ENCODE data around the gene HSPB3. TPM values are rescaled to one million over a fixed set of nuclear protein-coding genes. Genes with fewer than 3 reads are reported as not detected.
"Not testable (repeated sequence)": the region's sequence is repeated elsewhere in the genome, so short reads cannot be mapped to it uniquely, and the experiment has no call there.

Gene HSPB3
- total RNA-seq, 1 donor from 2014 or later = not detected

DNA sequence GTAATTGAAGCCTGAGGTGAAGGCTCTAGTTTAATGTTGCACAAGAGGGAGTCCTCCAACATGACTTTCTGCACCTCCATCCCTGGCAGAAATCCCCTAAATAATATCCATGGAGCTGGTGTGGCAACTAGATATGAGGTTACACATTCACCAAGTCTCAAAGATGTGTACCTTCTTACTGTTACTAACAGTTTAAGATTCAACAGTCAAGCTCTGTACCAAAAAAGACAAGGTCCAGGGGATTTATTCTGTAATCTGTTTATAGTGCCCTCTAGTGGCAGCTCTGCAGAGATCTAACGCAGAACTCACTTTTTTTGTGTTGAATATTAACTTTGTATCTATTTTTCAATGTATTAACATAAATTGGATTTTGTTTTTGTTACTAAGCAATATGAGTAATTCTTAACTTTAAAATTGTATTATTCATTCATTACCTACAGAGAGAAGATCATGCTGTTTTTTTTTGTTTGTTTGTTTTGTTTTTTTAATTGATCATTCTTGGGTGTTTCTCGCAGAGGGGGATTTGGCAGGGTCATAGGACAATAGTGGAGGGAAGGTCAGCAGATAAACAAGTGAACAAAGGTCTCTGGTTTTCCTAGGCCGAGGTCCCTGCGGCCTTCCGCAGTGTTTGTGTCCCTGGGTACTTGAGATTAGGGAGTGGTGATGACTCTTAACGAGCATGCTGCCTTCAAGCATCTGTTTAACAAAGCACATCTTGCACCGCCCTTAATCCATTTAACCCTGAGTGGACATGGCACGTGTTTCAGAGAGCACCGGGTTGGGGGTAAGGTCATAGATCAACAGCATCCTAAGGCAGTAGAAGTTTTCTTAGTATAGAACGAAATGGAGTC lies 35.7 kb upstream of the HSPB3 start:
- not testable (repeated sequence) for H3K27ac ChIP-seq; H3K27me3 ChIP-seq (ENCODE audit: low read depth); DNase-seq; H3K9me3 ChIP-seq; H3K4me3 ChIP-seq; H3K36me3 ChIP-seq; H3K4me1 ChIP-seq
- intact Hi-C loops (cut with DNase I) = loop anchor here (5.0 kb wide), 1 partner anchor 162 kb away; no protein-coding TSS in a partner anchor
- ATAC-seq = peak; percentile 73 to 79
- TF ChIP-seq, protein P1, sequence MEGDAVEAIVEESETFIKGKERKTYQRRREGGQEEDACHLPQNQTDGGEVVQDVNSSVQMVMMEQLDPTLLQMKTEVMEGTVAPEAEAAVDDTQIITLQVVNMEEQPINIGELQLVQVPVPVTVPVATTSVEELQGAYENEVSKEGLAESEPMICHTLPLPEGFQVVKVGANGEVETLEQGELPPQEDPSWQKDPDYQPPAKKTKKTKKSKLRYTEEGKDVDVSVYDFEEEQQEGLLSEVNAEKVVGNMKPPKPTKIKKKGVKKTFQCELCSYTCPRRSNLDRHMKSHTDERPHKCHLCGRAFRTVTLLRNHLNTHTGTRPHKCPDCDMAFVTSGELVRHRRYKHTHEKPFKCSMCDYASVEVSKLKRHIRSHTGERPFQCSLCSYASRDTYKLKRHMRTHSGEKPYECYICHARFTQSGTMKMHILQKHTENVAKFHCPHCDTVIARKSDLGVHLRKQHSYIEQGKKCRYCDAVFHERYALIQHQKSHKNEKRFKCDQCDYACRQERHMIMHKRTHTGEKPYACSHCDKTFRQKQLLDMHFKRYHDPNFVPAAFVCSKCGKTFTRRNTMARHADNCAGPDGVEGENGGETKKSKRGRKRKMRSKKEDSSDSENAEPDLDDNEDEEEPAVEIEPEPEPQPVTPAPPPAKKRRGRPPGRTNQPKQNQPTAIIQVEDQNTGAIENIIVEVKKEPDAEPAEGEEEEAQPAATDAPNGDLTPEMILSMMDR (IDR thresholded peaks at IDR 0.05) = peak; percentile 82

DNA sequence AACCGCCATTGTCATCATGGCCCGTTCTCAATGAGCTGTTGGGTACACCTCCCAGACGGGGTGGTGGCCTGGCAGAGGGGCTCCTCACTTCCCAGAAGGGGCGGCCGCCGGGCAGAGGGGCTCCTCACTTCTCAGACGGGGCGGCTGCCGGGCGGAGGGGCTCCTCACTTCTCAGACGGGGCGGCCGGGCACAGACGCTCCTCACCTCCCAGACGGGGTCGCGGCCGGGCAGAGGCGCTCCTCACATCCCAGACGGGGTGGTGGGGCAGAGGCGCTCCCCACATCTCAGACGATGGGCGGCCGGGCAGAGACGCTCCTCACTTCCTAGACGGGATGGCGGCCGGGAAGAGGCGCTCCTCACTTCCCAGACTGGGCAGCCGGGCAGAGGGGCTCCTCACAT lies 35.0 kb upstream of the HSPB3 start:
- intact Hi-C loops (cut with DNase I) = loop anchor here (5.0 kb wide), 1 partner anchor 163 kb away; no protein-coding TSS in a partner anchor
- not testable (repeated sequence) for DNase-seq, ATAC-seq

DNA sequence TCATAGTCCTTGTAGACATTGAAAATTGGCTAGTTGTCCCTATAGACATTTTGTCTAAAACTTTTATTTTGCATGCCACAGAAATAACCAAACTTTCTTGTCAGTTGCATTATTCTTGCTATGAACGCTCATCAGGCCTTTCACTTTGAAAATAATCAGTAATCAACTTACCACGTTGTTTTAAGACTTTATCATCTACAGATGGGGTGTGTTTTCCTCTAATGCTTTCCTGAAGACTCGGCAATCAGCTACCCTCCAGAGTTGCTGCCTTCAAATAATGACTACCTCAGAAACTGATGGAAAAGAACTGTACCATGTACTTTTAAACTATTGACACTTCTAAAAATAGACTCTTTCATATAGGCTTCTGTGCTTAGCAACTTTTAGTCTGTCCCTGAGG lies 33.5 kb upstream of the HSPB3 start:
- no peak overlapping the region for H3K4me3 ChIP-seq
- H3K9me3 ChIP-seq = no peaks in the 10 kb centered on the region
- intact Hi-C loops (cut with DNase I) = loop anchor here (5.0 kb wide), 1 partner anchor 165 kb away; no protein-coding TSS in a partner anchor
- TF ChIP-seq, protein P1 (IDR thresholded peaks at IDR 0.05) = no peak
- H3K4me1 ChIP-seq = no peaks in the 10 kb centered on the region
- peaks cover 6% of the 10 kb centered on the region for H3K27me3 ChIP-seq (ENCODE audit: low read depth)
- DNase-seq (no peak), ATAC-seq (no peak)
- no peak overlapping the region for H3K27ac ChIP-seq
- no peaks in the 10 kb centered on the region for H3K36me3 ChIP-seq

More for the DNA sequence above, 35.0 kb upstream of the HSPB3 start:
- not testable (repeated sequence) for H3K4me1 ChIP-seq; H3K9me3 ChIP-seq; H3K36me3 ChIP-seq; H3K27ac ChIP-seq; H3K27me3 ChIP-seq (ENCODE audit: low read depth); H3K4me3 ChIP-seq

DNA sequence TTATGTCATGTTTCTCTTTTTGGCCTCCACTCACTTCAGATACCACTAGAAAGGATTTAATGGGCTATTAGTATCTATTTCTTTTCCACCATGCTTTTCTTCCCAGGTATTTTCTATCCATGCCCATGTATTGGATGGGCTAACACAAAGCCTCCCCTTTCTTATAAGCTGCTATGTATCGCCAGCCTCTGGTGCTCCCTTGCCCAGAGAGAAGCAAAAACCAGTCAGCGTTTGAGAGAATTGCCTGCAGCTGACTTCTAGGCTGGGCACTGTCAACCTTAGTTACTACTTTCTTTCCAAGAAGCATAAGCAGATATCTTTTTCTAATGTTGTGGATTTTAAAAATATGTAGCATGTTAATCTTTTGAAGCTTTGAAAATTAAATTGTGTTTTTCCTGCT lies 30.2 kb upstream of the HSPB3 start:
- Histone ChIP-seq H3K27ac (no peak overlapping the region), H3K4me3 (no peak overlapping the region), H3K27me3 (ENCODE audit: low read depth) (peaks cover 7% of the 10 kb centered on the region), H3K36me3 (no peaks in the 10 kb centered on the region), H3K9me3 (no peaks in the 10 kb centered on the region), H3K4me1 (no peaks in the 10 kb centered on the region)
- intact Hi-C loops (cut with DNase I) = no loop called here
- TF ChIP-seq, protein P1 (IDR thresholded peaks at IDR 0.05) = no peak
- ATAC-seq = no peak
- no peak for DNase-seq

DNA sequence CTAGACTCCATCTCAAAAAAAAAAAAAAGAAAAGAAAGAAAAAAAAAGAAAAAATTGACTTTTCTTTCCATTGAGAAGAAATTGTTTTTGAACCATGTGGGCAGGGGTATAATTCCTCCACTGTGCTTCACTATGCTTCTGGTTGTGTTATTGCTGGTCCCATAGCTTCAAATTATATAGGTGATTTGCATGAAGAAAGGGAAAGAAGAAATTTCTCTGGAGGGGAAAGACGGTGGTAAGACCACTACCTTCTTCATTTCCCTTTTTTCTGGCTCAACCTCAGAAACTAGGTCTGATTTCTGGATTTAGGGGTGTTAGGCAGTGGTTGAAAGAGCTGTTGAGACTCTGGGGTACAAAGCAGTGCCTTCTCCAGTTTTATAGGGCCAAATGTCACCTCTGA lies 29.3 kb upstream of the HSPB3 start:
- peaks cover 7% of the 10 kb centered on the region for H3K27me3 ChIP-seq (ENCODE audit: low read depth)
- TF ChIP-seq, protein P1 (IDR thresholded peaks at IDR 0.05) = no peak
- no peak overlapping the region for H3K4me3 ChIP-seq
- H3K36me3 ChIP-seq = no peaks in the 10 kb centered on the region
- ATAC-seq (no peak), DNase-seq (no peak)
- H3K27ac ChIP-seq = no peak overlapping the region
- intact Hi-C loops (cut with DNase I) = no loop called here
- no peaks in the 10 kb centered on the region for H3K9me3 ChIP-seq
- no peaks in the 10 kb centered on the region for H3K4me1 ChIP-seq

DNA sequence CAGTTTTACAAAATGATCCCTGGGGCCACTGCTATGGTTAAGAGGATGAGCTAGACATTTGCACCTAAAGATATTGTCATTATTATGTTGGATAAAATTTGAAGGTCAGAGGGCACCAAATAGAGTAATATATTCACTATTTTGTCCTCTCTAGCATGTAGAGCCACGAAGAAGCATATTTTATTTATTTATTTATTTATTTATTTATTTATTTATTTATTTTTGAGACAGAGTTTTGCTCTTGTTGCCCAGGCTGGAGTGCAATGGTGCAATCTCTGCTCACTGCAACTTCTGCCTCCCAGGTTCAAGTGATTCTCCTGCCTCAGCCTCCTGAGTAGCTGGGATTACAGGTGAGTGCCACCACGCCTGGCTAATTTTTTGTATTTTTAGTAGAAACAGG lies 20.8 kb upstream of the HSPB3 start:
- H3K36me3 ChIP-seq; DNase-seq; H3K4me3 ChIP-seq; intact Hi-C loops (cut with DNase I); H3K9me3 ChIP-seq; H3K4me1 ChIP-seq; ATAC-seq; H3K27me3 ChIP-seq (ENCODE audit: low read depth); H3K27ac ChIP-seq: not testable (repeated sequence)

All from lower lobe of right lung (tissue), 2 donors.